Panc1 (cell line): ENCODE measurements around the gene AGBL5. TPM values are rescaled to one million over a fixed set of nuclear protein-coding genes. Genes with fewer than 3 reads are reported as not detected.

ENCODE experiments used
- ATAC-seq: fragments of 200-7000 bp; cut with Tn5 transposase; 2 replicates; pipeline ENCODE4 v1.9.1; 2020; ENCODE audit warnings: mild to moderate bottlenecking, moderate library complexity
- BruUV-seq: library from RNA; stranded (reverse); fragments of 400-500 nt; replicated peaks from 2 replicates; lab custom pipeline; 2021; lab: Mats Ljungman, UMichigan
- CTCF ChIA-PET: fragments of 300-600 bp; sonication (Branson Sonifier 250); formaldehyde crosslinking; loops from one replicate; lab custom pipeline; 2022; ENCODE audit warnings: antibody characterized with exemption; lab: Charles Lee
- POLR2A ChIA-PET: fragments of 300-600 bp; sonication (Branson Sonifier 250); formaldehyde crosslinking; loops from one replicate; lab custom pipeline; 2022; ENCODE audit warnings: antibody characterized with exemption; lab: Charles Lee
- DNase-seq: peaks from one replicate; pipeline ENCODE4 v3.0.0-alpha.2; 2010; ENCODE audit warnings: low read depth, low spot score
- H3K27ac ChIP-seq: 2 replicates; pipeline ENCODE4 v1.5.1; 2011; ENCODE audit warnings: mild to moderate bottlenecking, low read length, inconsistent platforms
- H3K27me3 ChIP-seq: fragments of 200-500 bp; sonication (Bioruptor generic); 2 replicates; pipeline ENCODE4 v1.6.0; 2014; ENCODE audit warnings: low read length, inconsistent platforms; ENCODE audit not compliant: control insufficient read depth, insufficient read depth
- H3K36me3 ChIP-seq: fragments of 200-500 bp; sonication (Bioruptor generic); 2 replicates; pipeline ENCODE4 v1.5.1; 2014; ENCODE audit warnings: inconsistent platforms, mild to moderate bottlenecking, low read length, moderate library complexity; ENCODE audit not compliant: control insufficient read depth, insufficient read depth
- H3K4me1 ChIP-seq: 2 replicates; pipeline ENCODE4 v1.5.1; 2011; ENCODE audit warnings: inconsistent platforms, mild to moderate bottlenecking, low read length, moderate library complexity; ENCODE audit not compliant: control insufficient read depth, insufficient read depth
- H3K4me3 ChIP-seq, 2 experiments: 2 replicates each; pipeline ENCODE4 v1.5.1; 2011 to 2012; ENCODE audit warnings: low read depth in 2 of 2, low read length in 2 of 2, mild to moderate bottlenecking in 2 of 2, inconsistent platforms in 1 of 2, moderate library complexity in 1 of 2
- H3K9me3 ChIP-seq: fragments of 200-500 bp; sonication (Bioruptor generic); 2 replicates; pipeline ENCODE4 v1.5.1; 2014; ENCODE audit warnings: low read depth, mild to moderate bottlenecking, inconsistent platforms, low read length, moderate library complexity; ENCODE audit not compliant: control insufficient read depth, insufficient read depth
- POLR2AphosphoS5 ChIP-seq: IDR thresholded peaks from 2 replicates; pipeline ENCODE4 v1.6.1; 2012; ENCODE audit warnings: mild to moderate bottlenecking, low read depth, low read length, moderate library complexity
- SIN3A ChIP-seq: IDR thresholded peaks from 2 replicates; pipeline ENCODE4 v1.6.1; 2012; ENCODE audit warnings: low read depth, mild to moderate bottlenecking, low read length, moderate library complexity, borderline replicate concordance; ENCODE audit not compliant: insufficient read depth
- TCF7L2 ChIP-seq: IDR thresholded peaks from 2 replicates; pipeline ENCODE4 v1.6.1; 2011; ENCODE audit warnings: mild to moderate bottlenecking, low read depth, low read length, inconsistent platforms
- in situ Hi-C: cut with HindIII; loops from 2 replicates; pipeline ENCODE4 v1.10.0; 2016; ENCODE audit warnings: low sequenced_read_pairs, low pct_unique_long_range_greater_than_20kb
- intact Hi-C: fragments of 100-400 bp; cut with micrococcal nuclease; formaldehyde crosslinking; loops from one replicate; pipeline ENCODE4 v1.10.0; 2022; ENCODE audit not compliant: unreplicated experiment
- total RNA-seq: library from RNA; stranded (reverse); gene quantifications from one replicate; pipeline ENCODE4 v1.2.1, GENCODE V29; 2021; ENCODE audit not compliant: unreplicated experiment
- TF ChIP-seq, protein P1 (sequence below): fragments of 450-650 bp; IDR thresholded peaks from 2 replicates; pipeline ENCODE4 v1.5.1; 2017; ENCODE audit warnings: mild to moderate bottlenecking
- TF ChIP-seq, protein P2 (sequence below), 2 experiments: IDR thresholded peaks; 2 replicates each; pipeline ENCODE4 v1.6.1; 2011 to 2012; ENCODE audit warnings: low read depth in 2 of 2, control low read depth in 1 of 2, low read length in 1 of 2, mild to moderate bottlenecking in 1 of 2, moderate library complexity in 1 of 2; ENCODE audit not compliant: insufficient read depth in 1 of 2

AGBL5 gene
- total RNA-seq, 1 experiment from 2014 or later: 55.6 TPM

DNA sequence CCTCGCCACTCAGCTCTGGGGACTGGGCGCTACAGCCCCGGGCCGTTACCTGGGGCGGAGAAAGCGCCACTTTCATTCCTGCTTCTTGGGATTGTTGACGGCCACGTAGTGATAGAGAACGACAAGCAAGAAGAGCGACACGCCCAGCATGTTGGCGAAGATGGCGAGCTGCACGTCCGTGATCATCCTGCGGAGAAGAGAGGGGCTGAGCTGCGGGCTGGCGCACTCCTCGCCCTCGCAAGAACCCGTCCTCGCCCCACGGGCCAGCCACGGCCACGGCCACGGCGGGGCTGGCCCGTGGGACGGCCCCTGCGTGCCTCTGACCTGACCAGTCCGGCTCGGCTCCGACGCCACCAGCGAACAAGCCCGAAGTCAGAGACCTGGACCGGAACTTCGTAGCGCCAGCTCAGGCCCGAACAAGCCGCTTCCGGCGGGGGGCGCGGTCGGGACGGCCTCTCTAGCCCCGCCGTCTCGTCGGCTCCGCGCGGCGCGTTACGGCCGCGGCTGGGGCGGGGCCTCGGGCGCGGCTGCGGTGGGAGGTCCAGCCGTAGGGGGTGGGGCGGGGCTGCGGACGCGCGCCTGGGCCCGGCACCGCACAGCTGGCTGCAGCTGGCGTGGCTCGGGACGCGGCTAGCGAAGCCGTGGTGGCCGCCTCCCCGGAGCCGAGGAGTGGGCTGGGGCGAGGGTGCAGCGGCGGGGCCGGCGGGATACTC lies 20.0 kb downstream of the AGBL5 start, which contains the start of gene OST4:
Gene OST4 (minus strand): TSS at position 378 of the 713 bp plus-strand sequence.
- no peaks in the 10 kb centered on the region for H3K9me3 ChIP-seq
- BruUV-seq: no TSS peak
- intact Hi-C loops (no loop called here), in situ Hi-C loops (no loop called here)
- H3K36me3 ChIP-seq: no peaks in the 10 kb centered on the region
- H3K4me1 ChIP-seq: peaks cover 15% of the 10 kb centered on the region
- peak; percentile 82; the same call in 1 of the 2 replicates for TF ChIP-seq SIN3A
- TF ChIP-seq POLR2AphosphoS5: peak; percentile 92
- TF ChIP-seq TCF7L2: peak; percentile 19; the same call in 1 of the 2 replicates
- TF ChIP-seq, protein P1, sequence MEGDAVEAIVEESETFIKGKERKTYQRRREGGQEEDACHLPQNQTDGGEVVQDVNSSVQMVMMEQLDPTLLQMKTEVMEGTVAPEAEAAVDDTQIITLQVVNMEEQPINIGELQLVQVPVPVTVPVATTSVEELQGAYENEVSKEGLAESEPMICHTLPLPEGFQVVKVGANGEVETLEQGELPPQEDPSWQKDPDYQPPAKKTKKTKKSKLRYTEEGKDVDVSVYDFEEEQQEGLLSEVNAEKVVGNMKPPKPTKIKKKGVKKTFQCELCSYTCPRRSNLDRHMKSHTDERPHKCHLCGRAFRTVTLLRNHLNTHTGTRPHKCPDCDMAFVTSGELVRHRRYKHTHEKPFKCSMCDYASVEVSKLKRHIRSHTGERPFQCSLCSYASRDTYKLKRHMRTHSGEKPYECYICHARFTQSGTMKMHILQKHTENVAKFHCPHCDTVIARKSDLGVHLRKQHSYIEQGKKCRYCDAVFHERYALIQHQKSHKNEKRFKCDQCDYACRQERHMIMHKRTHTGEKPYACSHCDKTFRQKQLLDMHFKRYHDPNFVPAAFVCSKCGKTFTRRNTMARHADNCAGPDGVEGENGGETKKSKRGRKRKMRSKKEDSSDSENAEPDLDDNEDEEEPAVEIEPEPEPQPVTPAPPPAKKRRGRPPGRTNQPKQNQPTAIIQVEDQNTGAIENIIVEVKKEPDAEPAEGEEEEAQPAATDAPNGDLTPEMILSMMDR: no peak
- TF ChIP-seq, protein P2, sequence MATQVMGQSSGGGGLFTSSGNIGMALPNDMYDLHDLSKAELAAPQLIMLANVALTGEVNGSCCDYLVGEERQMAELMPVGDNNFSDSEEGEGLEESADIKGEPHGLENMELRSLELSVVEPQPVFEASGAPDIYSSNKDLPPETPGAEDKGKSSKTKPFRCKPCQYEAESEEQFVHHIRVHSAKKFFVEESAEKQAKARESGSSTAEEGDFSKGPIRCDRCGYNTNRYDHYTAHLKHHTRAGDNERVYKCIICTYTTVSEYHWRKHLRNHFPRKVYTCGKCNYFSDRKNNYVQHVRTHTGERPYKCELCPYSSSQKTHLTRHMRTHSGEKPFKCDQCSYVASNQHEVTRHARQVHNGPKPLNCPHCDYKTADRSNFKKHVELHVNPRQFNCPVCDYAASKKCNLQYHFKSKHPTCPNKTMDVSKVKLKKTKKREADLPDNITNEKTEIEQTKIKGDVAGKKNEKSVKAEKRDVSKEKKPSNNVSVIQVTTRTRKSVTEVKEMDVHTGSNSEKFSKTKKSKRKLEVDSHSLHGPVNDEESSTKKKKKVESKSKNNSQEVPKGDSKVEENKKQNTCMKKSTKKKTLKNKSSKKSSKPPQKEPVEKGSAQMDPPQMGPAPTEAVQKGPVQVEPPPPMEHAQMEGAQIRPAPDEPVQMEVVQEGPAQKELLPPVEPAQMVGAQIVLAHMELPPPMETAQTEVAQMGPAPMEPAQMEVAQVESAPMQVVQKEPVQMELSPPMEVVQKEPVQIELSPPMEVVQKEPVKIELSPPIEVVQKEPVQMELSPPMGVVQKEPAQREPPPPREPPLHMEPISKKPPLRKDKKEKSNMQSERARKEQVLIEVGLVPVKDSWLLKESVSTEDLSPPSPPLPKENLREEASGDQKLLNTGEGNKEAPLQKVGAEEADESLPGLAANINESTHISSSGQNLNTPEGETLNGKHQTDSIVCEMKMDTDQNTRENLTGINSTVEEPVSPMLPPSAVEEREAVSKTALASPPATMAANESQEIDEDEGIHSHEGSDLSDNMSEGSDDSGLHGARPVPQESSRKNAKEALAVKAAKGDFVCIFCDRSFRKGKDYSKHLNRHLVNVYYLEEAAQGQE (IDR thresholded peaks at IDR 0.05; ENCODE audit: insufficient read depth in 1 of 2, low read depth in 2 of 2, low read length in 1 of 2): no peak
- ATAC-seq (peak; percentile 99), DNase-seq (peak; percentile 54)
- peak within 1 kb of the TSS; percentile 93 for H3K27ac ChIP-seq
- POLR2A ChIA-PET: interaction anchor here (0.5 to 1.8 kb wide), 3 partner anchors 16 to 153 kb away, joined by 3 to 16 read pairs (median 6); no protein-coding TSS in a partner anchor
- CTCF ChIA-PET: interaction anchor here (0.8 kb wide), 1 partner anchor 10 kb away, joined by 6 read pairs; no protein-coding TSS in a partner anchor
- no peaks in the 10 kb centered on the region for H3K27me3 ChIP-seq
- peak within 1 kb of the TSS; percentile 98 to 100 for H3K4me3 ChIP-seq

DNA sequence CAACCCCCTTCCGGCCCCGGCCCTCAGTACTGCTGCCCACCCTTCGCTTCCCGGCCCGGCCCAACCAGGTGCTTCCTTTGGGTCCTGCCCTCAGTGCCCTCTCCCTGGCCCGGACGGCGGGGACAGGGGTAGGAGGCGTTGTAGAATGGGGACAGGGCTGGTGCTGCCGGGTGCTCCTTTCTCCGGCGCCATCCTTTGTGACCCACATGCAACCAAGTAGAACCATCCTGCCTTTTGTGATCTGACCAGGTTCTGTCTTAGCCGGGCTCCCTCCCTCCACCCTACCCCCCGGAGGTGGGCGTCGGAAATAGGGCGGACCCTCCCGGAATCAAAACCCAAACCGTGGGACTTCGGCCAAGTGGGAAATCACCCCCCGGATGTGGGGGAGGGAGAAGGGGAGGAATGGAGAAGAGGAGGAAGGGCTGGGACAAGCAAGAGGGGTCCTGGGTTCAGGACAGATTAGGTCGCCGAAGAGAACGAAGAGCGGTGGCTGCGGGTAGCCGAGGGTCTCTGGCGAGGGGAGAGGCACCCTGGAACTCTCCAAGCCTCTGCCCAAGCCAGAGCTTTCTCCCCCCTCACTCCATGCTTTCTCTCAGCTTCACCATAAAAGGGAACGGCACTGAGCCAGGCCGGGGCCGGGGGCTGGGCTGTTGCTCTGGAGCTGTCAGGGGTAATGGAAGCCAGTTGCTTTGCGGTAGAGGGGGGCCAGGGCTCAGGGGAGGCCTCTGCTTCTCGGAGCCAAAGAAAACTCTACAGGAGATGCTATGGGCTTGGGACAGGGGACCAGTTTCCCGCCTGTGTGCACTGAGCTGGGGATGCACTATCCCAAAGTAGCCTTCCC lies 20.7 kb downstream of the AGBL5 start:
- ChIA-PET CTCF (interaction anchor here (0.8 kb wide), 1 partner anchor 9 kb away, joined by 6 read pairs; no protein-coding TSS in a partner anchor), POLR2A (interaction anchor here (0.5 to 1.8 kb wide), 2 partner anchors 22 to 154 kb away, joined by 6 to 16 read pairs; no protein-coding TSS in a partner anchor)
- ATAC-seq (peak; percentile 75), DNase-seq (no peak)
- intact Hi-C loops (no loop called here), in situ Hi-C loops (no loop called here)
- H3K27me3 ChIP-seq: no peaks in the 10 kb centered on the region
- TF ChIP-seq, protein P2 (IDR thresholded peaks at IDR 0.05; ENCODE audit: insufficient read depth in 1 of 2, low read depth in 2 of 2, low read length in 1 of 2): no peak
- TF ChIP-seq POLR2AphosphoS5 (no peak), TCF7L2 (no peak), SIN3A (no peak)
- TF ChIP-seq, protein P1: no peak
- no peaks in the 10 kb centered on the region for H3K36me3 ChIP-seq
- H3K4me3 ChIP-seq: peak overlapping the region; percentile 82 to 98
- H3K4me1 ChIP-seq: peaks cover 15% of the 10 kb centered on the region
- H3K9me3 ChIP-seq: no peaks in the 10 kb centered on the region
- H3K27ac ChIP-seq: peak overlapping the region; percentile 70
- BruUV-seq: no TSS peak
